Transverse colon (tissue), 4 donors: ENCODE data around the gene CEP104.

Experiments
- EP300 ChIP-seq: sonication (generic); formaldehyde crosslinking; IDR thresholded peaks from one replicate; pipeline ENCODE4 v1.6.1; 2017; ENCODE audit warnings: antibody characterized with exemption, low read depth
- POLR2A ChIP-seq: fragments of 450-650 bp; IDR thresholded peaks from one replicate; pipeline ENCODE4 v1.6.1; 2016; ENCODE audit warnings: antibody characterized with exemption, mild to moderate bottlenecking, moderate library complexity
- POLR2AphosphoS5 ChIP-seq, 3 donors: sonication (generic); formaldehyde crosslinking; IDR thresholded peaks; one replicate each; pipeline ENCODE4 v1.6.1; 2016; ENCODE audit warnings: antibody characterized with exemption in 3 of 3
- TF ChIP-seq, protein P1 (sequence below), 5 experiments: fragments of 200-600 bp in 3 of 5; fragments of 450-650 bp in 2 of 5; sonication (generic) in 3 of 5; IDR thresholded peaks; 1 replicate in 2 of 5; 2 replicates in 3 of 5; pipeline ENCODE4 v1.5.1; 2016 to 2017; ENCODE audit warnings: antibody characterized with exemption in 5 of 5, inconsistent platforms in 3 of 5, mild to moderate bottlenecking in 2 of 5, moderate library complexity in 1 of 5

DNA sequence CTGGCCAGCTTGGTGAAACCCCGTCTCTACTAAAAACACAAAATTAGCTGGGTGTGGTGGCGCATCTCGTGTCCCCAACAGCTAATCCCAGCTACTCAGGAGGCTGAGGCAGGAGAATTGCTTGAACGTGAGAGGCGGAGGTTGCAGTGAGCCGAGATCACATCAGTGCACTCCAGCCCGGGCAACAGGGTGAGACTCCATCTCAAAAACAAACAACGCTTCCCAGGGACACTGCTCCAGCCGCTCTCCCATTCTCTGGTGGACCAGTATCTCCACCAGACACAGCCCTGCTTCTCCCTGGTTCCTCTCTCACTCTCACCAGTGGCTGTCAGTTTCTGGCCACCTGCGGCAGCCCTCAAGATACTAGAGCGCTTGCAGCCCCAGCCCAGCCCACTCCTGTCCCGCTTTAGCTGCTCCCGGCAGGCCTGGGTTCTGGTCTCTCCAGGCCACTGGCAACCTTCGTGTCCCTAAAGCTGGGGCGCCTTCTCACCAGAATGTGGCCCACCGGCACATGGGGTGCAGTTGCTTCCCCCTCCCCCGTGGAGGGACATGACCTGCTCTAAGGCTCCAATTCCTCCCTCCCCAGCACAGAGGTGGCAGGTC lies 39.8 kb downstream of the CEP104 start:
- TF ChIP-seq, protein P1, sequence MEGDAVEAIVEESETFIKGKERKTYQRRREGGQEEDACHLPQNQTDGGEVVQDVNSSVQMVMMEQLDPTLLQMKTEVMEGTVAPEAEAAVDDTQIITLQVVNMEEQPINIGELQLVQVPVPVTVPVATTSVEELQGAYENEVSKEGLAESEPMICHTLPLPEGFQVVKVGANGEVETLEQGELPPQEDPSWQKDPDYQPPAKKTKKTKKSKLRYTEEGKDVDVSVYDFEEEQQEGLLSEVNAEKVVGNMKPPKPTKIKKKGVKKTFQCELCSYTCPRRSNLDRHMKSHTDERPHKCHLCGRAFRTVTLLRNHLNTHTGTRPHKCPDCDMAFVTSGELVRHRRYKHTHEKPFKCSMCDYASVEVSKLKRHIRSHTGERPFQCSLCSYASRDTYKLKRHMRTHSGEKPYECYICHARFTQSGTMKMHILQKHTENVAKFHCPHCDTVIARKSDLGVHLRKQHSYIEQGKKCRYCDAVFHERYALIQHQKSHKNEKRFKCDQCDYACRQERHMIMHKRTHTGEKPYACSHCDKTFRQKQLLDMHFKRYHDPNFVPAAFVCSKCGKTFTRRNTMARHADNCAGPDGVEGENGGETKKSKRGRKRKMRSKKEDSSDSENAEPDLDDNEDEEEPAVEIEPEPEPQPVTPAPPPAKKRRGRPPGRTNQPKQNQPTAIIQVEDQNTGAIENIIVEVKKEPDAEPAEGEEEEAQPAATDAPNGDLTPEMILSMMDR (IDR thresholded peaks at IDR 0.05) = no peak
- TF ChIP-seq EP300 = no peak
- TF ChIP-seq POLR2A = no peak
- no peak for TF ChIP-seq POLR2AphosphoS5 (IDR thresholded peaks at IDR 0.05)
